Cardiac fibroblast (primary cell): ENCODE measurements around the gene RASA2.
"Not testable (repeated sequence)": the region's sequence is repeated elsewhere in the genome, so short reads cannot be mapped to it uniquely, and the experiment has no call there.

Source experiments
- DNase-seq, 2 donors: peaks; one replicate each; pipeline versions ENCODE4 v3.0.0 to v3.0.0-alpha.2; 2010; ENCODE audit warnings: low read depth in 2 of 2
- H3K4me3 ChIP-seq, 2 donors: replicated peaks in 1 of 2; 1 replicate in 1 of 2; 2 replicates in 1 of 2; pipeline ENCODE4 v1.5.1; 2011; ENCODE audit warnings: low read depth in 2 of 2, low read length in 2 of 2, mild to moderate bottlenecking in 2 of 2, moderate library complexity in 1 of 2
- TF ChIP-seq, protein P1 (sequence below): IDR thresholded peaks from one replicate; pipeline ENCODE4 v1.5.1; 2011; ENCODE audit warnings: low read depth, mild to moderate bottlenecking, low read length, inconsistent platforms

Gene RASA2

DNA sequence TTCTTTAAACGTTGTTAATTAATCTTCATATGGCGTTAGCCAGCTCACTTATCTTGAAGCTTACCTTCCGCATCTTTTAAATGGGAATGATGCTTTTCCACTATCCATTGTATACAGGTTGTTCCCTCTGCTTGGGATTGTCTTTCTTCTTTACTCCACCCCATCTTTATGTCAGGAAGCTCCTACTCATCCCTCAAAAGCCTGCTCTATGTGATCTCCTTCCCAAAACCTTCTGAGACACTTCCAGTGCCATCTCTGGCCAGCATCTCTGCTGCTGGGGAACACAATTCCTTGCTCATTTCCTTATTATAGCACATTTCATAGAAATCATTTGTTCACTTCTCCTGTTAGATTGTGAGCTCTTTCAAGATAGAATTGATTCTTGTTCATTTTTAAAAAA lies 4.3 kb downstream of the RASA2 start:
- DNase-seq: no peak
- TF ChIP-seq, protein P1, sequence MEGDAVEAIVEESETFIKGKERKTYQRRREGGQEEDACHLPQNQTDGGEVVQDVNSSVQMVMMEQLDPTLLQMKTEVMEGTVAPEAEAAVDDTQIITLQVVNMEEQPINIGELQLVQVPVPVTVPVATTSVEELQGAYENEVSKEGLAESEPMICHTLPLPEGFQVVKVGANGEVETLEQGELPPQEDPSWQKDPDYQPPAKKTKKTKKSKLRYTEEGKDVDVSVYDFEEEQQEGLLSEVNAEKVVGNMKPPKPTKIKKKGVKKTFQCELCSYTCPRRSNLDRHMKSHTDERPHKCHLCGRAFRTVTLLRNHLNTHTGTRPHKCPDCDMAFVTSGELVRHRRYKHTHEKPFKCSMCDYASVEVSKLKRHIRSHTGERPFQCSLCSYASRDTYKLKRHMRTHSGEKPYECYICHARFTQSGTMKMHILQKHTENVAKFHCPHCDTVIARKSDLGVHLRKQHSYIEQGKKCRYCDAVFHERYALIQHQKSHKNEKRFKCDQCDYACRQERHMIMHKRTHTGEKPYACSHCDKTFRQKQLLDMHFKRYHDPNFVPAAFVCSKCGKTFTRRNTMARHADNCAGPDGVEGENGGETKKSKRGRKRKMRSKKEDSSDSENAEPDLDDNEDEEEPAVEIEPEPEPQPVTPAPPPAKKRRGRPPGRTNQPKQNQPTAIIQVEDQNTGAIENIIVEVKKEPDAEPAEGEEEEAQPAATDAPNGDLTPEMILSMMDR: no peak
- no peak overlapping the region for H3K4me3 ChIP-seq

DNA sequence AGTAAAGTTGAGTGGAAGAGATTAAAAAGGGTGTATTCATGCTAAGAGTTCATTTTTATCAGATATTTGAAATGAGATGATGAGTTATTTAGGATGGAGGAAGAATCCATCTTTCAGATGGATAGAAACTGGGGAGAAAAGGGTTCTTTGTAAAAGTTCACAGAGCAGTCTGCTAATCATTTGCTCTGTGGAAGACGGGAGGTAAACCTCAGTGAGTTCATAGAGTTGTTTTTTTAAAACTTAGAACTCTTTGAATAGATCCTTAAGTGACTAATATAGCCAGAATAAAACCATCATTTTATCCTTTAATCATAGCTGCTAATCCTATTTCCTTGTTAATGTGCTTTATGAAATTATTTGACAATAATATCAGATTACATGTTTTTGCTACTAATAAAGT lies 5.1 kb downstream of the RASA2 start:
- no peak overlapping the region for H3K4me3 ChIP-seq
- TF ChIP-seq, protein P1: no peak
- no peak for DNase-seq

DNA sequence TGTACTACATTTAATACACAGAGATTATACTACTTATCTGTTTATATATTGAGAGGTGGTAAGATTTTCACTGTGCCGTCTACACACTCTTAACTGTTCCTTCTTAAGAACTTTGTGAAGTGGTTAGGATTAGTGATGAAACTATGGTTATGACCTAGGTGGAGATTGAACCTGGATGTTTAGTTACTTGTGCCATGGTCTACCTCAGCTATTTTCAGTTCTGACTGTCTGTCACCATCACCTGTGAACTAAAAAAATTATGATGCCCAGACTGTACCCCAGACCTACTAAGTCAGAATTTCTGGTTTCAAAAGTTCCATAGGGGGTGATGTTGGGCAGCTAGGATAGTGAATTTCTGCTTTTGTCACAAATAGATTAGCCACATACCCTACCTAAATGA lies 6.4 kb downstream of the RASA2 start:
- no peak overlapping the region for H3K4me3 ChIP-seq
- no peak for DNase-seq
- TF ChIP-seq, protein P1: no peak

DNA sequence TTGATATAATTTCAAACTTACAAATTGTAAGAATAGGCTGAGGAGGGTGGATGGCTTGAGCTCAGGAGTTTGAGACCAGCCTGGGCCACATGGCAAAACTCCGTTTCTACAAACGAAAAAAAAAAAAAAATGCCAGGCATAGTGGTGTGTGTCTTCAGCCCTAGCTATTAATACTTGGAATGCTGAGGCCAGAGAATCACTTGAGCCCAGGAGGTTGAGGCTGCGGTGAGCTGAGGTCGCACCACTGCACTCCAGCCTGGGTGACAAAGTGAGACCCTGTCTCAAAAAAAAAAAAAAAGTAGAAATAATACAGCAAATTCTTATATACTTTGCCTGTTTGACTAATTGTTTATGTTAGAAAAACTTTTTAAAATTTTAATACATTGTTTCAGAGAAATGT lies 10.8 kb downstream of the RASA2 start:
- DNase-seq, H3K4me3 ChIP-seq: not testable (repeated sequence)

DNA sequence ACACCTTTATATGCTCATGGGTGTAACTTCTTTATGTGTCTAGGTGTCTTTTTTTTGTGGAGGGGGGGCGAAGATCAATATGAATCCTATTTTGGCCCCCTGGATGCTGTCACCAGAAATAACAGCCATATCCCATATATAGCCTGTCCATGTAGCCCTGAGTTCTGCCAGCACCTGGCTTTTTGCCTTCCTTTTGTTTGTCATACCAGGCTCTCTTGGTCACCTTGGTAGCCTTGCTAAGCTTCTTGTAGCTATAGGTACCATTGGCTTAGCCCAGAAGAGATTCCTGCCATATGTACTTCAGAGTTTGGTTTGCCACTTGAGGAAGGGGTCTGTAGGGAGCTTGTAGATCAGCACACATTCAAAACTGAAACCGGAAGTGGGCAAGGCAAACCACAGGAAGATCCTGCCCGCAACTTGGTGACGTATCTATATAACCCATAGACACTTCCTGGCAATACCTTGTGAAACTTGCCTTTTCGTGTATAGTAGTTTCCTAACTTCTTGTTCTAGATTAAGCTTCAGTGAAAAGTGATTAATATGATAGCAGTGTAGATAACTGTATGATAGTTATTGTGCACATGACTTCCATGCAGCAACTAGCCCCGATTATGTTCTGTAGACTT lies 11.9 kb downstream of the RASA2 start:
- peak in 1 of 2 donors; percentile 10 for DNase-seq
- TF ChIP-seq, protein P1: no peak
- H3K4me3 ChIP-seq: no peak overlapping the region

DNA sequence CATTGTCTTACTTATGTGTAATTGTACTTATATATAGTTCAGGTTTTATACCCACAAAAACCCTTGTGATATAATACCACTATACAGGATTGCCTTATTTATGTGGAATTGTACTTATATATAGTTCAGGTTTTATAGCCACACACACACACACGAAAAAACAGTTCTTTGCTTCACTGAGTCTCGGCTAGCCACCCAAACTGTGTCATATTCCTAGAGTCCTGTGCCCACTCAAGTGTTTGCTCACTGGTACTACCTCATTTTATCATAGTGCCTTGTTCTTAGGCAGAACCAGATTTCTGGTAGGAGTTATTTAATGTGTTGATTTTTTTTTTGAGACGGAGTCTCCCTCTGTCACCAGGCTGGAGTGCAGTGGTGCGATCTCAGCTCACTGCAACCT lies 12.5 kb downstream of the RASA2 start:
- TF ChIP-seq, protein P1: no peak
- H3K4me3 ChIP-seq: no peak overlapping the region
- DNase-seq: no peak

DNA sequence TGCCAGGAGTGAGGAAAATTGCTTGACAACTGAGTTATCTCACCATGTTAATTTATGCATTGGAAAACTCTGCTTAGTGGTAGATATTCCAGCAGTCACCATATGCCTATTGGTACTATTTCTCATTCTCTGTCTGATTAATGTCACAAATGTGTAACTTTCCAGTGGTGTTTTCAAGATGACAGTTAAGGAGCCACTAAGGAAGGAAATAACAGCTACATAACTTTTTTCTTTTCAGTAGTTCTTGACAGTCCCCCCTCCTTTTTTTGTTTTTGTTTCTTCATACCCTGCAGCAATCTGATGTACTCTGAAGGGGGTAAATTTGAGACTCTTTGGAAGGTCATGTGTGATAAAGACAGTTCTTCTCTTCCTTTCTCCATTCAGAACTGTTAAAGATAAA lies 13.1 kb downstream of the RASA2 start:
- TF ChIP-seq, protein P1: no peak
- H3K4me3 ChIP-seq: no peak overlapping the region
- no peak for DNase-seq
